Astrocyte (in vitro differentiated cells and primary cell): ENCODE data around the gene CLCNKA. TPM values are rescaled to one million over a fixed set of nuclear protein-coding genes. Genes with fewer than 3 reads are reported as not detected.

Experiments
- DNase-seq: peaks from one replicate; pipeline ENCODE4 v3.0.0-alpha.2; 2010; ENCODE audit warnings: low read depth
- FAIRE-seq: peaks from 2 replicates; lab custom pipeline; 2011; peaks lifted over from hg19 to GRCh38; lab: Jason Lieb, UNC
- H2AFZ ChIP-seq: 2 replicates; pipeline ENCODE4 v1.6.0; 2012; ENCODE audit warnings: low read depth, low read length, inconsistent platforms
- H3K27ac ChIP-seq: 2 replicates; pipeline ENCODE4 v1.5.1; 2011; ENCODE audit warnings: low read depth, low read length, inconsistent platforms
- H3K27me3 ChIP-seq: 2 replicates; pipeline ENCODE4 v1.6.0; 2011; ENCODE audit warnings: low read length, inconsistent platforms; ENCODE audit not compliant: insufficient read depth
- H3K36me3 ChIP-seq: 2 replicates; pipeline ENCODE4 v1.5.1; 2011; ENCODE audit warnings: low read length, inconsistent platforms; ENCODE audit not compliant: insufficient read depth
- H3K4me1 ChIP-seq: 2 replicates; pipeline ENCODE4 v1.5.1; 2011; ENCODE audit warnings: low read length, inconsistent platforms; ENCODE audit not compliant: insufficient read depth
- H3K4me2 ChIP-seq: 2 replicates; pipeline ENCODE4 v1.6.0; 2012; ENCODE audit warnings: low read length, inconsistent platforms
- H3K4me3 ChIP-seq: 2 replicates; pipeline ENCODE4 v1.5.1; 2011; ENCODE audit warnings: low read depth, mild to moderate bottlenecking, low read length, inconsistent platforms; ENCODE audit not compliant: insufficient read depth
- H3K79me2 ChIP-seq: 2 replicates; pipeline ENCODE4 v1.6.0; 2012; ENCODE audit warnings: mild to moderate bottlenecking, low read length, inconsistent platforms; ENCODE audit not compliant: insufficient read depth
- H3K9ac ChIP-seq: 2 replicates; pipeline ENCODE4 v1.6.0; 2012; ENCODE audit warnings: mild to moderate bottlenecking, low read length, inconsistent platforms
- H3K9me3 ChIP-seq: 2 replicates; pipeline ENCODE4 v1.5.1; 2012; ENCODE audit warnings: low read depth, mild to moderate bottlenecking, low read length, inconsistent platforms; ENCODE audit not compliant: insufficient read depth
- H4K20me1 ChIP-seq: 2 replicates; pipeline ENCODE4 v1.6.0; 2012; ENCODE audit warnings: low read length, inconsistent platforms; ENCODE audit not compliant: insufficient read depth
- H3K27ac Mint-ChIP-seq: one replicate; pipeline ENCODE4 v1.8.0; 2021; ENCODE audit warnings: mild to moderate bottlenecking, mixed read lengths; ENCODE audit not compliant: unreplicated experiment
- H3K27me3 Mint-ChIP-seq: one replicate; pipeline ENCODE4 v1.8.0; 2021; ENCODE audit warnings: low read depth, mixed read lengths; ENCODE audit not compliant: unreplicated experiment
- H3K36me3 Mint-ChIP-seq: one replicate; pipeline ENCODE4 v1.8.0; 2021; ENCODE audit warnings: low read depth, mixed read lengths; ENCODE audit not compliant: unreplicated experiment
- H3K4me1 Mint-ChIP-seq: one replicate; pipeline ENCODE4 v1.8.0; 2021; ENCODE audit warnings: low read depth, mixed read lengths; ENCODE audit not compliant: unreplicated experiment
- H3K4me3 Mint-ChIP-seq: one replicate; pipeline ENCODE4 v1.8.0; 2021; ENCODE audit warnings: mild to moderate bottlenecking, moderate library complexity, mixed read lengths; ENCODE audit not compliant: unreplicated experiment
- H3K9me3 Mint-ChIP-seq: one replicate; pipeline ENCODE4 v1.8.0; 2021; ENCODE audit warnings: mild to moderate bottlenecking, mixed read lengths; ENCODE audit not compliant: unreplicated experiment
- EZH2 ChIP-seq: IDR thresholded peaks from 2 replicates; pipeline ENCODE4 v1.6.1; 2012; ENCODE audit warnings: mild to moderate bottlenecking, low read length, inconsistent platforms; ENCODE audit not compliant: insufficient read depth
- total RNA-seq: library from RNA; stranded (reverse); gene quantifications from 2 replicates; pipeline ENCODE4 v1.2.1, GENCODE V29; 2021
- TF ChIP-seq, protein P1 (sequence below): IDR thresholded peaks from 2 replicates; pipeline ENCODE4 v1.5.1; 2011; ENCODE audit warnings: low read depth, mild to moderate bottlenecking, inconsistent platforms, low read length, moderate library complexity; ENCODE audit not compliant: insufficient read depth

CLCNKA gene
- total RNA-seq, 1 donor from 2014 or later, result 0.16 TPM

DNA sequence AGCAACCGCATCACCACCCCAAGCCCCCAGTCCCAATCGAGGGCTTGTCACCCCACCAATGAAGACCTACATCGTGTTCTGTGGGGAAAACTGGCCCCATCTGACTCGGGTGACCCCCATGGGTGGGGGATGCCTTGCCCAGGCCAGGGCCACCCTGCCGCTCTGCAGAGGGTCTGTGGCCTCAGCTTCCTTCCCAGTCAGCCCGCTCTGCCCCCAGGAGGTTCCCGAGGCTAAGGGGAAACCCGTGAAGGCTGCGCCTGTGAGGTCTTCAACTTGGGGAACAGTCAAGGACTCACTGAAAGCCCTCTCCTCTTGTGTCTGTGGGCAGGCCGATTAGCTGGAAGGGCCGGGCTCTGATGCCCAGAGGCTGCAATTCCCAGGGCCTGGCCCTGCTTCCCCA, 15.8 kb upstream of the CLCNKA start:
- Histone ChIP-seq H2AFZ (no peak overlapping the region), H4K20me1 (no peaks in the 10 kb centered on the region), H3K27me3 (no peaks in the 10 kb centered on the region), H3K36me3 (no peaks in the 10 kb centered on the region), H3K4me1 (no peaks in the 10 kb centered on the region), H3K9ac (no peak overlapping the region), H3K79me2 (no peaks in the 10 kb centered on the region), H3K9me3 (no peaks in the 10 kb centered on the region), H3K4me3 (no peak overlapping the region), H3K4me2 (no peak overlapping the region), H3K27ac (no peak overlapping the region)
- no peaks in the 10 kb centered on the region for H3K9me3 Mint-ChIP-seq
- H3K27me3 Mint-ChIP-seq, result peaks cover 16% of the 10 kb centered on the region
- FAIRE-seq (no peak), DNase-seq (no peak)
- no peak overlapping the region for H3K4me3 Mint-ChIP-seq
- peaks cover 3% of the 10 kb centered on the region for H3K4me1 Mint-ChIP-seq
- no peaks in the 10 kb centered on the region for H3K36me3 Mint-ChIP-seq
- H3K27ac Mint-ChIP-seq, result no peak overlapping the region
- TF ChIP-seq, protein P1, sequence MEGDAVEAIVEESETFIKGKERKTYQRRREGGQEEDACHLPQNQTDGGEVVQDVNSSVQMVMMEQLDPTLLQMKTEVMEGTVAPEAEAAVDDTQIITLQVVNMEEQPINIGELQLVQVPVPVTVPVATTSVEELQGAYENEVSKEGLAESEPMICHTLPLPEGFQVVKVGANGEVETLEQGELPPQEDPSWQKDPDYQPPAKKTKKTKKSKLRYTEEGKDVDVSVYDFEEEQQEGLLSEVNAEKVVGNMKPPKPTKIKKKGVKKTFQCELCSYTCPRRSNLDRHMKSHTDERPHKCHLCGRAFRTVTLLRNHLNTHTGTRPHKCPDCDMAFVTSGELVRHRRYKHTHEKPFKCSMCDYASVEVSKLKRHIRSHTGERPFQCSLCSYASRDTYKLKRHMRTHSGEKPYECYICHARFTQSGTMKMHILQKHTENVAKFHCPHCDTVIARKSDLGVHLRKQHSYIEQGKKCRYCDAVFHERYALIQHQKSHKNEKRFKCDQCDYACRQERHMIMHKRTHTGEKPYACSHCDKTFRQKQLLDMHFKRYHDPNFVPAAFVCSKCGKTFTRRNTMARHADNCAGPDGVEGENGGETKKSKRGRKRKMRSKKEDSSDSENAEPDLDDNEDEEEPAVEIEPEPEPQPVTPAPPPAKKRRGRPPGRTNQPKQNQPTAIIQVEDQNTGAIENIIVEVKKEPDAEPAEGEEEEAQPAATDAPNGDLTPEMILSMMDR, result no peak
- TF ChIP-seq EZH2, result no peak

DNA sequence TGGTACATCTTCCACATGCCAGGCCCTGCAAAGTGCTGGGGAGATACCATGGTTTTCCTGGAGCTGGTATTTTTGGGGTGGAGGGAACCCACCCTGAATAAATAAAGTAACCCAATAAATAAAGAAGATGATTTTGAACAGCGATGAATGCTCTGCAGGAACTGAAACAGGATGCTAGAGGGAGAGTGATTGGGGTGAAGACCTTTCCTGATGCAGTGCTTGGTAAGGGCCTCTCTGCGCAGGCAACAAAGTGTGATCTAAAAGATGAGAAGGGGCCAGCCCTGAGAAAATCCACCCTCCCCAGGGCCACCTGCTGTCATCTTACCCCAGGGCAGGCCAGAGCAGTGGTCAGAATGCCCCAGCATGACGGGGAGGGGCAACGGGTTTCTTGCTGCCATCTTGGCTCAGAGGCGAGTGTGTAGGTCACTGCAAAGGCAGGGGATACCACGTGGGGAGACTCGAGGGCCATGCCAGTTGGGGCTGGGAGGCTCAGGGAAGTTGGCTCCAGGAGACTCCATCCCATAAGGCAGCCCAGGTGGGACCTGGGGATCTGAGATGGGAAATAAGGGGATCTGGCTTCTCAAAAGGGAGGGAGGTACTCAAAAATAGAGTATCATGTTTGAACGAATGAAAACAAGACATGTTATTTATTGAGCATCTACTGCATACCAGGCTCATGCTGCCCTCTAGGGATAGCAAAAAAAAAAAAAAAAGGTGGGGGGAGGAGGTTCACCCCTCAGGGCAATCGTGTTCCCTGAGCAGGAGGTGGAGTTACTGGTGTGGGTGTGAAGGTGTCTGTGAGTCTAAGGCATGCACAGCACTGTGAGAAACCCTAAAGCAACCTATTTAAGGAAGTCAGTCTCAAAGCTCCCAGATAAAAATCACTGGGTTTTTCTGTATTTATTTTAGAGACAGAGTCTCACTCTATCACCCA, 15.0 kb upstream of the CLCNKA start:
- H3K9me3 Mint-ChIP-seq, result no peaks in the 10 kb centered on the region
- Histone ChIP-seq H3K9me3 (no peaks in the 10 kb centered on the region), H3K27me3 (no peaks in the 10 kb centered on the region), H3K4me3 (no peak overlapping the region), H3K36me3 (no peaks in the 10 kb centered on the region), H3K9ac (no peak overlapping the region), H4K20me1 (no peaks in the 10 kb centered on the region), H3K4me1 (no peaks in the 10 kb centered on the region), H3K4me2 (no peak overlapping the region), H3K79me2 (no peaks in the 10 kb centered on the region), H2AFZ (no peak overlapping the region), H3K27ac (no peak overlapping the region)
- H3K4me1 Mint-ChIP-seq, result peaks cover 3% of the 10 kb centered on the region
- no peak for DNase-seq
- no peaks in the 10 kb centered on the region for H3K36me3 Mint-ChIP-seq
- TF ChIP-seq, protein P1, result no peak
- no peak for TF ChIP-seq EZH2
- H3K4me3 Mint-ChIP-seq, result no peak overlapping the region
- peak overlapping the region; percentile 0 for H3K27ac Mint-ChIP-seq
- H3K27me3 Mint-ChIP-seq, result peaks cover 16% of the 10 kb centered on the region
- no peak for FAIRE-seq
